CD8-positive, alpha-beta memory T cell (primary cell): ENCODE measurements around the gene ANKRD50. TPM values are rescaled to one million over a fixed set of nuclear protein-coding genes. Genes with fewer than 3 reads are reported as not detected.
A peak's percentile ranks its signal among the peaks of the same experiment; 100 is the strongest.

Experiments used
- CTCF ChIA-PET: fragments of 350-600 bp; sonication (Branson Sonifier 250); formaldehyde crosslinking; loops from one replicate; lab custom pipeline; 2021; ENCODE audit warnings: antibody characterized with exemption; lab: Charles Lee
- POLR2A ChIA-PET: fragments of 350-600 bp; sonication (Branson Sonifier 250); formaldehyde crosslinking; loops from one replicate; lab custom pipeline; 2021; ENCODE audit warnings: antibody characterized with exemption; lab: Charles Lee
- DNase-seq, 5 donors: peaks; one replicate each; pipeline versions ENCODE4 v3.0.0 to v3.0.0-alpha.2; 2020 to 2022; ENCODE audit warnings: mixed read lengths in 1 of 5
- H3K27ac ChIP-seq: one replicate; pipeline ENCODE4 v1.7.0; 2013; ENCODE audit warnings: low read depth, mild to moderate bottlenecking, low read length, moderate library complexity
- H3K27me3 ChIP-seq: 2 replicates; pipeline ENCODE4 v1.7.0; 2013; ENCODE audit warnings: low read length, mild to moderate bottlenecking; ENCODE audit not compliant: insufficient read depth, poor library complexity, severe bottlenecking
- H3K36me3 ChIP-seq: 2 replicates; pipeline ENCODE4 v1.7.0; 2013; ENCODE audit warnings: mild to moderate bottlenecking, low read length, moderate library complexity; ENCODE audit not compliant: insufficient read depth
- H3K4me1 ChIP-seq: 2 replicates; pipeline ENCODE4 v1.7.0; 2013; ENCODE audit warnings: mild to moderate bottlenecking, low read length, moderate library complexity; ENCODE audit not compliant: insufficient read depth
- H3K4me3 ChIP-seq: 2 replicates; pipeline ENCODE4 v1.7.0; 2013; ENCODE audit warnings: mild to moderate bottlenecking, low read length
- H3K9me3 ChIP-seq: 2 replicates; pipeline ENCODE4 v1.7.0; 2013; ENCODE audit warnings: mild to moderate bottlenecking, low read length
- H3K27ac Mint-ChIP-seq, 8 donors: one replicate each; pipeline ENCODE4 v1.8.0; 2020 to 2021; ENCODE audit warnings: mixed read lengths in 8 of 8, mild to moderate bottlenecking in 6 of 8, inconsistent platforms in 3 of 8, moderate library complexity in 3 of 8
- H3K27me3 Mint-ChIP-seq, 2 donors: one replicate each; pipeline ENCODE4 v1.8.0; 2020 to 2021; ENCODE audit warnings: mixed read lengths in 2 of 2, mild to moderate bottlenecking in 1 of 2, moderate library complexity in 1 of 2
- H3K36me3 Mint-ChIP-seq, 3 donors: one replicate each; pipeline ENCODE4 v1.8.0; 2020 to 2021; ENCODE audit warnings: mixed read lengths in 3 of 3, inconsistent platforms in 1 of 3, mild to moderate bottlenecking in 1 of 3
- H3K4me1 Mint-ChIP-seq, 3 donors: one replicate each; pipeline ENCODE4 v1.8.0; 2020 to 2021; ENCODE audit warnings: mixed read lengths in 3 of 3, inconsistent platforms in 1 of 3, mild to moderate bottlenecking in 1 of 3
- H3K4me3 Mint-ChIP-seq, 7 donors: one replicate each; pipeline ENCODE4 v1.8.0; 2020 to 2021; ENCODE audit warnings: mixed read lengths in 7 of 7, mild to moderate bottlenecking in 6 of 7, moderate library complexity in 4 of 7, inconsistent platforms in 2 of 7
- H3K9me3 Mint-ChIP-seq, 5 donors: one replicate each; pipeline ENCODE4 v1.8.0; 2020 to 2022; ENCODE audit warnings: mixed read lengths in 5 of 5, mild to moderate bottlenecking in 3 of 5, moderate library complexity in 2 of 5, inconsistent platforms in 1 of 5
- polyA plus RNA-seq: library from polyadenylated mRNA; unstranded; fragments of 300-500 nt; fragmentation: Illumina TruSeq; gene quantifications from one replicate; pipeline ENCODE4 v1.2.3, GENCODE V29; 2021
- total RNA-seq, 2 experiments: library from RNA; stranded (reverse); gene quantifications; one replicate each; pipeline ENCODE4 v1.2.3, GENCODE V29; 2021

Gene ANKRD50
- total and polyA plus RNA-seq, 3 experiments from 2014 or later = 0.15 to 0.20 (median 0.16) TPM

GRCh38 chr4:124641715-124642381 lies 70.7 kb downstream of the ANKRD50 start:
- H3K4me3 ChIP-seq = no peak overlapping the region
- Mint-ChIP-seq H3K27ac (no peak overlapping the region), H3K9me3 (peaks cover 0 to 11% (median 0%) of the 10 kb centered on the region in 5 donors), H3K4me1 (no peaks in the 10 kb centered on the region), H3K27me3 (no peaks in the 10 kb centered on the region), H3K36me3 (no peaks in the 10 kb centered on the region), H3K4me3 (no peak overlapping the region)
- ChIA-PET CTCF (no interaction called here), POLR2A (no interaction called here)
- H3K27ac ChIP-seq = no peak overlapping the region
- no peaks in the 10 kb centered on the region for H3K9me3 ChIP-seq
- no peaks in the 10 kb centered on the region for H3K36me3 ChIP-seq
- no peaks in the 10 kb centered on the region for H3K27me3 ChIP-seq
- no peaks in the 10 kb centered on the region for H3K4me1 ChIP-seq
- DNase-seq = no peak

GRCh38 chr4:124640022-124640730 lies 72.4 kb downstream of the ANKRD50 start:
- H3K9me3 ChIP-seq = no peaks in the 10 kb centered on the region
- H3K27ac Mint-ChIP-seq = no peak overlapping the region

GRCh38 chr4:124637321-124637720 lies 75.2 kb downstream of the ANKRD50 start:
- no peaks in the 10 kb centered on the region for H3K36me3 Mint-ChIP-seq
- CTCF ChIA-PET = no interaction called here

More at GRCh38 chr4:124640022-124640730, 72.4 kb downstream of the ANKRD50 start:
- H3K36me3 ChIP-seq = no peaks in the 10 kb centered on the region
- no peak overlapping the region for H3K27ac ChIP-seq
- no peak overlapping the region for H3K4me3 ChIP-seq
- H3K36me3 Mint-ChIP-seq = no peaks in the 10 kb centered on the region
- DNase-seq = no peak
- peaks cover 0 to 11% (median 0%) of the 10 kb centered on the region in 5 donors for H3K9me3 Mint-ChIP-seq
- H3K27me3 ChIP-seq = no peaks in the 10 kb centered on the region
- no peak overlapping the region for H3K4me3 Mint-ChIP-seq
- H3K4me1 Mint-ChIP-seq = no peaks in the 10 kb centered on the region
- no peaks in the 10 kb centered on the region for H3K4me1 ChIP-seq
- CTCF ChIA-PET = no interaction called here
- POLR2A ChIA-PET = no interaction called here
- H3K27me3 Mint-ChIP-seq = no peaks in the 10 kb centered on the region

GRCh38 chr4:124636788-124637187 lies 75.7 kb downstream of the ANKRD50 start:
- Histone ChIP-seq H3K36me3 (no peaks in the 10 kb centered on the region), H3K27ac (no peak overlapping the region), H3K4me3 (no peak overlapping the region), H3K4me1 (no peaks in the 10 kb centered on the region), H3K9me3 (no peaks in the 10 kb centered on the region), H3K27me3 (no peaks in the 10 kb centered on the region)
- Mint-ChIP-seq H3K4me1 (no peaks in the 10 kb centered on the region), H3K4me3 (no peak overlapping the region), H3K36me3 (no peaks in the 10 kb centered on the region), H3K27ac (no peak overlapping the region), H3K27me3 (no peaks in the 10 kb centered on the region), H3K9me3 (peaks cover 0 to 7% (median 0%) of the 10 kb centered on the region in 5 donors)
- no peak for DNase-seq
- CTCF ChIA-PET = no interaction called here
- POLR2A ChIA-PET = no interaction called here

More at GRCh38 chr4:124637321-124637720, 75.2 kb downstream of the ANKRD50 start:
- POLR2A ChIA-PET = no interaction called here
- Histone ChIP-seq H3K27me3 (no peaks in the 10 kb centered on the region), H3K27ac (no peak overlapping the region), H3K36me3 (no peaks in the 10 kb centered on the region), H3K4me3 (no peak overlapping the region), H3K9me3 (no peaks in the 10 kb centered on the region), H3K4me1 (no peaks in the 10 kb centered on the region)
- Mint-ChIP-seq H3K4me1 (no peaks in the 10 kb centered on the region), H3K9me3 (peaks cover 0 to 7% (median 0%) of the 10 kb centered on the region in 5 donors), H3K27me3 (no peaks in the 10 kb centered on the region), H3K4me3 (no peak overlapping the region), H3K27ac (no peak overlapping the region)
- DNase-seq = no peak

- H3K4me3 Mint-ChIP-seq = no peak overlapping the region
- Histone ChIP-seq H3K27me3 (no peaks in the 10 kb centered on the region), H3K9me3 (no peaks in the 10 kb centered on the region), H3K4me1 (no peaks in the 10 kb centered on the region), H3K36me3 (no peaks in the 10 kb centered on the region), H3K4me3 (no peak overlapping the region), H3K27ac (no peak overlapping the region)
- no peaks in the 10 kb centered on the region for H3K36me3 Mint-ChIP-seq
- peaks cover 0 to 7% (median 0%) of the 10 kb centered on the region in 5 donors for H3K9me3 Mint-ChIP-seq
- H3K27ac Mint-ChIP-seq = no peak overlapping the region
- DNase-seq = no peak
- CTCF ChIA-PET = no interaction called here
- POLR2A ChIA-PET = no interaction called here
- no peaks in the 10 kb centered on the region for H3K27me3 Mint-ChIP-seq
- H3K4me1 Mint-ChIP-seq = no peaks in the 10 kb centered on the region
Measured at GRCh38 chr4:124635331-124635730, 77.2 kb downstream of the ANKRD50 start.

GRCh38 chr4:124633285-124633941 lies 79.1 kb downstream of the ANKRD50 start:
- no peaks in the 10 kb centered on the region for H3K9me3 ChIP-seq
- no peak for DNase-seq
- no peaks in the 10 kb centered on the region for H3K4me1 ChIP-seq
- Mint-ChIP-seq H3K27me3 (no peaks in the 10 kb centered on the region), H3K36me3 (no peaks in the 10 kb centered on the region), H3K4me3 (no peak overlapping the region), H3K27ac (no peak overlapping the region), H3K9me3 (peaks cover 0 to 15% (median 0%) of the 10 kb centered on the region in 5 donors), H3K4me1 (no peaks in the 10 kb centered on the region)
- no peak overlapping the region for H3K27ac ChIP-seq
- H3K4me3 ChIP-seq = no peak overlapping the region
- ChIA-PET CTCF (interaction anchor here (1.0 kb wide), 1 partner anchor 9 kb away, joined by 3 read pairs; no protein-coding TSS in a partner anchor), POLR2A (no interaction called here)
- H3K27me3 ChIP-seq = no peaks in the 10 kb centered on the region
- no peaks in the 10 kb centered on the region for H3K36me3 ChIP-seq

GRCh38 chr4:124632439-124632838 lies 80.1 kb downstream of the ANKRD50 start:
- Mint-ChIP-seq H3K4me1 (no peaks in the 10 kb centered on the region), H3K27ac (no peak overlapping the region), H3K9me3 (peaks cover 0 to 12% (median 0%) of the 10 kb centered on the region in 5 donors), H3K4me3 (no peak overlapping the region), H3K36me3 (no peaks in the 10 kb centered on the region), H3K27me3 (no peaks in the 10 kb centered on the region)
- H3K4me3 ChIP-seq = no peak overlapping the region
- H3K9me3 ChIP-seq = no peaks in the 10 kb centered on the region
- no peaks in the 10 kb centered on the region for H3K27me3 ChIP-seq
- H3K36me3 ChIP-seq = no peaks in the 10 kb centered on the region
- DNase-seq = no peak
- H3K27ac ChIP-seq = no peak overlapping the region
- ChIA-PET POLR2A (no interaction called here), CTCF (no interaction called here)
- no peaks in the 10 kb centered on the region for H3K4me1 ChIP-seq

GRCh38 chr4:124631760-124632159 lies 80.8 kb downstream of the ANKRD50 start:
- H3K9me3 Mint-ChIP-seq = peaks cover 0 to 12% (median 0%) of the 10 kb centered on the region in 5 donors
- POLR2A ChIA-PET = no interaction called here
- Histone ChIP-seq H3K36me3 (no peaks in the 10 kb centered on the region), H3K4me3 (no peak overlapping the region), H3K27ac (no peak overlapping the region), H3K9me3 (no peaks in the 10 kb centered on the region), H3K4me1 (no peaks in the 10 kb centered on the region), H3K27me3 (no peaks in the 10 kb centered on the region)
- no peaks in the 10 kb centered on the region for H3K36me3 Mint-ChIP-seq
- no peaks in the 10 kb centered on the region for H3K27me3 Mint-ChIP-seq
- peak overlapping the region in 1 of 7 donors; percentile 33 for H3K4me3 Mint-ChIP-seq
- CTCF ChIA-PET = no interaction called here
- H3K27ac Mint-ChIP-seq = no peak overlapping the region
- no peaks in the 10 kb centered on the region for H3K4me1 Mint-ChIP-seq
- no peak for DNase-seq
